Suprapubic skin (tissue), 4 donors: ENCODE measurements around the gene ZSCAN31.

Experiments used
- EP300 ChIP-seq: sonication (generic); formaldehyde crosslinking; IDR thresholded peaks from one replicate; pipeline ENCODE4 v1.6.1; 2017; ENCODE audit warnings: antibody characterized with exemption
- POLR2AphosphoS5 ChIP-seq, 3 donors: sonication (generic); formaldehyde crosslinking; IDR thresholded peaks; one replicate each; pipeline ENCODE4 v1.6.1; 2017; ENCODE audit warnings: antibody characterized with exemption in 3 of 3
- TF ChIP-seq, protein P1 (sequence below), 2 donors: fragments of 200-600 bp in 1 of 2; fragments of 450-650 bp in 1 of 2; sonication (generic) in 1 of 2; IDR thresholded peaks; one replicate each; pipeline ENCODE4 v1.5.1; 2016 to 2019; ENCODE audit warnings: antibody characterized with exemption in 2 of 2, mild to moderate bottlenecking in 1 of 2, moderate library complexity in 1 of 2

DNA sequence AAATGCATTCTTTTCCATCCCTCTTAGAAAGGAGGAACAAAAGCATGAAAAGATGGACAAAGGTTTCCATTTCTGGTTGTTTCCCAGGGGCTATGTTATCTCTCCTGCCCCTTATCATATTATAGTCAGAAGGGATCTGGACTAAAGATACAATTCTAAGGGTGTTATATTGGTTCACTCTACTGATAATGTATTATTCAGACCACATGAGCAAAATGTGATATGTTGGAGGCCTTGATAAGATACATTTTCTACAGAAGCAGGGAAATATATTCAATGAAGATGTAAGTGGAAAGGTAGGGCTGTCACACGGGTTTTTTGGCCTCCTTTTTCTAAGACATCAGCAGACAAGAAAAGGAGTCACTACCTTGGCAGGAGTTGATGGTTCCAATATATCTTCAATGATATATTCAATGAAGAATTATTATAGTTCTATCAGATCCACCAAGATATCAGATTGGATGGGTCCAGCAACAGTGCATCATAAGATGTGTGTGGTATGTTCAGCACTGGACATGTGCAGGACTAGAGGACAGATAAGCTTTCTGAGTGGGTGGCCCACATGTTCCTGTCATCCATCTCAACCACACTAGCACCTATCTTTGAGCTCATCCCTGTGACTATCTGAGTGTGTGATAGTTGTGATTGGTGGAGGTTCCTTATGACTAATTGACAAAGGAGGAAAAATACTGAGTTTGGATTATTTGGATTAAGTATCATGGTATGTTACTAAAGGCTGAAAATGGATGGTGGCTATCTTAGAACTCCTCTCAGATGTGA lies 8.1 kb upstream of the ZSCAN31 start:
- TF ChIP-seq, protein P1, sequence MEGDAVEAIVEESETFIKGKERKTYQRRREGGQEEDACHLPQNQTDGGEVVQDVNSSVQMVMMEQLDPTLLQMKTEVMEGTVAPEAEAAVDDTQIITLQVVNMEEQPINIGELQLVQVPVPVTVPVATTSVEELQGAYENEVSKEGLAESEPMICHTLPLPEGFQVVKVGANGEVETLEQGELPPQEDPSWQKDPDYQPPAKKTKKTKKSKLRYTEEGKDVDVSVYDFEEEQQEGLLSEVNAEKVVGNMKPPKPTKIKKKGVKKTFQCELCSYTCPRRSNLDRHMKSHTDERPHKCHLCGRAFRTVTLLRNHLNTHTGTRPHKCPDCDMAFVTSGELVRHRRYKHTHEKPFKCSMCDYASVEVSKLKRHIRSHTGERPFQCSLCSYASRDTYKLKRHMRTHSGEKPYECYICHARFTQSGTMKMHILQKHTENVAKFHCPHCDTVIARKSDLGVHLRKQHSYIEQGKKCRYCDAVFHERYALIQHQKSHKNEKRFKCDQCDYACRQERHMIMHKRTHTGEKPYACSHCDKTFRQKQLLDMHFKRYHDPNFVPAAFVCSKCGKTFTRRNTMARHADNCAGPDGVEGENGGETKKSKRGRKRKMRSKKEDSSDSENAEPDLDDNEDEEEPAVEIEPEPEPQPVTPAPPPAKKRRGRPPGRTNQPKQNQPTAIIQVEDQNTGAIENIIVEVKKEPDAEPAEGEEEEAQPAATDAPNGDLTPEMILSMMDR (IDR thresholded peaks at IDR 0.05): no peak
- TF ChIP-seq POLR2AphosphoS5 (IDR thresholded peaks at IDR 0.05) (no peak), EP300 (no peak)
